ENCODE data around the gene C1QTNF8.
A peak's percentile ranks its signal among the peaks of the same experiment; 100 is the strongest.
"Not testable (repeated sequence)": the region's sequence is repeated elsewhere in the genome, so short reads cannot be mapped to it uniquely, and the experiment has no call there.

The C1QTNF8 gene

DNA sequence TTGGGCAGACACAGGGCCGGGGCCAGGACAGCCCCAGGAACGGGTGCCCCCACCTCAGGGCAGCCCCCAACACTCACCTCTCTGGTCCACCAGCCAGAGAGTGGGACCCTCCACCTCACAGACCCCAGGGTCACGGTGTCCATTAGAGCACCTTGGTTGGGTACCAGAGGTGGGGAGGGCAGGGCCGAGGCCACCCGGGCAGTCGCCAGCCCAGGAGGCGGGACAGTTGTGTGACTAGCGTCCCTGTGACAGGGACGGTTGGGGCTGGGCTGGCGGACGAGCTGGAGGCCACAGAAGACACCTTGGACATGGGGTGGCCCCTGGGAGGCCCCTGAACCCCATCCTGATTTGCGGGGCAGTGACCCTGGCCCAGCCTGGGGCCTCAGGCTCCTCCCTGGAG is 11.7 kb upstream of the C1QTNF8 start:
- DNase-seq, result no peak

DNA sequence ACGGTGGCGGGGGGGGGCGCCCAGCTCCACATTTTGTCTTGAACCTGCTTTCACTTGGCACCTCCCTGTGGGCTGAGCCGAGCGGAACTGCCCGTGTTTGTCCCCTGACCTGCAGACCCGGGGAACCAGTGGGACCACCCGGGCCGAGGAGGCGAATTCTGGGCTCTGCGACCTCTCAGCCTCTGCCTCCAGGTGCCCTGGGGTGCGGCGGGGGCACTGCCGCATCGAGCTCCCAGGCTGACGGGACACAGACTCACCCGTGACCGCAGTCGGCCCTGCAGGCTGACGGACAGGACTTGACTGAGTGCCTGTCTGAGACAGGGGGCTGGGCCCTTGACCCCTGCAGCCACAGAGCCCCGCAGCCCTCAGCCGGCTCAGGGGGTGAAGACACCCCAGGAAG is 11.1 kb upstream of the C1QTNF8 start:
- no peak for DNase-seq

GRCh38 chr16:1106659-1107058 is 10.6 kb upstream of the C1QTNF8 start:
- no peak for DNase-seq

DNA sequence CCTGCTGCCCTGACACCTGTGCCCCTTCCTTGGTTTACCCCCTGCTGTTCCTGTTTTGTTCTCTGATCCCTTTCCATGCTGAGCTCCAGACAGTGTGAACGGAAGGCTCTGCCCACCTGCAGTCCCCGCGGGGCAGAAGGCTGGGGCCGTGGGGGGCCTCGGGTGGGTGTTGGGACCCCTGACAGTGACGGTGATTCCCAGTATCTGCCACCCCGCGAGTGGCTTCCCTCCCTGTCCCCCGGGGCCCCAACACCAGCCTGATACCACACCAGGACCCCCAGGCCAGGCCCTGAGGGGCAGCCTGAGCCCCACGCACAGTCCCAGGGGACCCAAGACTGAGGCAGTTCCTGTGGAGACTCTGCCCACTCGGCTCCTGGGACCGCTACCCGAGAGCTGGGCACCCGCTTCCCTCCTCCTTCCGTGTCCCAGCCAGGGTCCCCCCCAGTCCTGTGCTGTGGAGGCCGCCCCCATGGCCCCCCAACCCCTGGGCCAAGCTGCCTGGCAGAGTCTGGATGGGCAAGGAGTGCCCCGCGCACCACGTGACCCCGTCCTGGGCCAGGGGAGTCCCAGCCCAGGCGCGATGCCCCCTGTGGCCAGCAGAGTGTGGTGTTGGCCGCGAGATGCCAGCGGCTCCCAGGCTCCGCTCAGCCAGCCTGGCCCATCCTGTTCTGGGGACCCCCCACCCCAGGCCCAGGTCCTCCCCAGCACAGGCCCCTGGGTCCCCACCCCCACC is 10.0 kb upstream of the C1QTNF8 start:
- peak; percentile 52 for DNase-seq

DNA sequence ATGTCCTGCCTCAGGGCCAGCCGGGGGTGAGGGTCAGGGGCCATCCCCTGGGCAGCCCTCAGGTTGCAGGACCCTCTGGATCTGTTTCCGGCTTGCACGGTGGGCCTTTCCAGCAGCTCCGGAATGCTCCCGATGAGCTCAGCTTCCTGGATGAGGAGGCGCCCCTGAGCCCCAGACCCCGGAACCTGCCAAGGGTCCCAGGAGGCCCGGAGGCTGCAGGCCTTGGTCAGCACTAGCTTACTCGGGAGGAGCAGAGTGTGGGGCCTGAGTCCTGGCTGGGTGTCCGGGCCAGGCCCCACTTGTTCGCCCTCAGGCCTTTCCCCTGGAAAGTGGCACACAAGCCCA is 7.6 kb upstream of the C1QTNF8 start:
- DNase-seq, result no peak

DNA sequence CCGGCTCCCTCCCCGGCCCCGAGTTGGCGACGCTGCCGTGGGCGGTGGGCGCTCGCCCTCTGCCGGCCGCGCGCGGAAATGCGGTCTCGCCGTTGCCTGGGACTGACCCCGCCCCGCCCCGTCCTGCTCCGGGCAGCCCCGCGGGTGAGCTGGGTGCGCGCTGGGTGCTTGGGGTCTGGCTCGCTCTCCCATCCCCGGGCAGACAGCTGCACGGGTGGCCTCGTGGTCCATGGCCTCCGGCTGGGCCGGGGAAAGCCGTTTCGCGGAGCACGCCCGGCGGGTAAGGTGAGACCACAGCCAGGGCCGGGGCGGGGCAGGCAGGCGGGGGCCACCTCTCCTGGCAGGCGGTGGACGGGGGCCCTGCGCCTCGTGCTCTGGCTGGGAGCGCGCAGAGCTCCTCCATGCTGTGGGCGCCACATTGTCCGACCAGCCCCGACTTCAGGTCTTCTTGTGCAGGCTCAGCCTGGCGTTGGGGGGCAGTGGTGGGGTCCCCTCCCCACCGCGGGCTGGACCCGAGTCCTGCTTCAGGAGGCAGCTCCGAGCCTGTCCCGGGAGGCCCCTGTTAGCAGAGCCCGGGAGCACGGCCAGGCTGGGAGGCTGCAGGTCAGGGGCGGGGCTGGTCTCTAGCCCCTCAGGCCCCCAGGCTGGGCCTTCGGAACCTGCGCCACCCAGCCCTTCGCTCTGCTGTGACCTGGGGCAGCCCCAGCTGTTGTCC is 7.0 kb upstream of the C1QTNF8 start:
- peak; percentile 78 for DNase-seq

DNA sequence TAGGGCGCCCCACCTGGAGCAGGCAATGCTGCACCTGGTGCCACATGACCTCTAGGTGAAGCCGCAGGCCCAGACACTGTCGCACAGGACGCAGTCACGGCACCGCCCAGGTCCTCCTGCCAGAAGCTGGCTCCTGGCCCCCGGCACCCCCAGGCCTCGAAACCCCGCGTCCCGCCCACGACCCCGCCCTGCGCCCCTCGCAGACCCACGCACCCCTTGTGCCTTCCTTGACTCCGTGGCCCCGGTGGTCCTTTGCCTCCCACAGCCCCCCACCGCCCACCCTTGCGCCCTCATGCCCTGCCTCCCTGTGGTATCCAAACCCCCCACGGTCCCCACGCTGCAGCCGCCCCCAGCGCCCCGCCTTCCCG is 6.3 kb upstream of the C1QTNF8 start:
- DNase-seq, result no peak

DNA sequence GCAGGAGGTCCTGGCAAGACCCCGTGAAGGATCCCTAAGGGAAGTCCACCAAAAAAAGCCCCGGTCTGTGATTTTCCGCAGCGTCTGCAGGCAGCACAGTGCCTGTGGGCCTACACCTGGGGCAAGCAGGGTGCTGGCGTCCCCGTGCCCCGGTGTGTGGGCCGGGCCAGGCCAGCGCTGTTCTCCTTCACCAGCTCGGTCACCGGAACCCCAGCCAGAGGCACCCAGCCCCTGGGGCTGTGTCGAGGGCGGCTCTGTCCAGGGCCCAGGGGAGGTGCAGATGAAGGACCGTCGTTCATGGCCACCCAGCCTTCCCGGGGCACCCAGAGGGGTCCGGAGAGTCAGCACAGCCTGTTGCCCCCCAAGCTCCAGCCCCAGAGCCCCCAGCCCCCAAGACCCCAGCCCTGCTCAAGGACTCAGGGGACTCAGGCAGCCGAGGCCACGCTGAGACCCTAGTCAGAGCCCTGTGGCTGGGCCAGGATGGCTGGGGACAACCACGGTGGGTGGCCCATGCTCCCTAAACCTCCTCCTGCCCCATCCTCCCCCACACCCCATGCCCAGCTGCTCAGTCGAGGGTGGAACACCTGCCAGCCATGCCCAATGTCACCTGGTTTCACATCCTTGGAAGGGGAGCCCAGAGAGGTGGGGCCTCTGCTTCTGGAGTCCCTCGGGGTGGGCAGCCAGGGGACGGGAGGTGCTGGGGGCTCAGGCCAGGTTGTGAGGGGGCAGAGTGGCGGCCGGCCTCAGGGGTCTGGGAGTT is 5.7 kb upstream of the C1QTNF8 start:
- DNase-seq, result no peak

DNA sequence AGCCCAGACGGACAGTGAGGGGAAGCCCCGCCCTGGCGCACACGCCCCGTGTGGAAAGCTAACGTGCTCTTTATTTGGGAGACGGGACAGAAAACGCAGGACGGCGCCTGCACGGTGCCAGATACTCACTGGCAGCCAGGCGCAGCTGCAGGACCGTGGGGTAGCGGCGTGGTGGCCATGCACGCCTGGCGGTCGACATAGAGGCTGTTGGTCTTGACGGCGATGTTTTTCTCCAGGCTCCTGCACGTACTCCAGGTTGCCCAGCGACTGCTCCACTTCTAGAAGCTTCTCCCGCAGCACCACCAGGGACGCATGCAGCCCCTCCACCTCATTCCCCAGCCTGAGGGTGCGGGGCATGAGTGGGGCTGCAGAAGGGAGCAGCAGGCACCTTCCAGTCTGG is 5.1 kb upstream of the C1QTNF8 start:
- no peak for DNase-seq

- no peak for DNase-seq
Measured at GRCh38 chr16:1100084-1100800, 4.2 kb upstream of the C1QTNF8 start.

GRCh38 chr16:1099189-1100083 is 3.4 kb upstream of the C1QTNF8 start:
- no peak for DNase-seq

DNA sequence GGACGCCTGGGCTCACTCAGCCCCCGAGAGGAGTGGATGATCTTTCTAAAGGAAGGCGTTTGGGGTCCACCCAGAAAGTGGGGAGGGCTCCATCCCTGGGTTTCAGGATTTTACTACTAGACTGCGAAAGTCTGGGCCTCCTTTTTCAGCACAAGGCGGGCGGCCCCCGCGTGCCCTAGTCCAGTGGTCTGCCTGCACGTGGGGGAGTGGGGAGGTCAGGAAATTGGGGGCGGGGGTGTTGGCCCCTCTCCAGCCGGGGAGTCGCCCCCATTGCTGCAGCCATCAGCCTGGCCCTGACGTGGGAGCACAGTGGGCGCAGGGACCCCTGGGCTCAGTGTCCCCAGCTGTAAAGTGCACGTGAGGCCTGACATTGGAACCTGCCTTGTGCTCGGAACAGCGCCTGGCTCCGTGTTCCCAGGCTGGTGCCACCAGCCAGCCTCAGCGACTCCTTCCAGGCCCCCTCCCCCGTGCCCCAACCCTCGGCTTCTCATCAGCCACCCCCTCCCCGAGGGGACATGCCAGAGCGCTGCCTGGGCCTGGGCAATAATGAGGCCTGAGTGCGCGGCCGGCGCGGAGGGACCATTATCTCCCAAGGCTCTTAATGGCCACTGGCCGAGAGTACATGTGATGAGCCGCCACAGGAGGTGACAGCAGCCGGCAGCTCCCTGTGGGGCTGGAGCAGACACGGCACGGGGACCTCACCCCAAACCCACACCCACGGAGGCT is 2.4 kb upstream of the C1QTNF8 start:
- DNase-seq, result no peak

- no peak for DNase-seq
Measured at GRCh38 chr16:1097800-1098199, 1.8 kb upstream of the C1QTNF8 start.

GRCh38 chr16:1097156-1097555 is 1.1 kb upstream of the C1QTNF8 start:
- no peak for DNase-seq

- DNase-seq, result no peak
Measured at GRCh38 chr16:1095450-1096168, 435 bp downstream of the C1QTNF8 start.

DNA sequence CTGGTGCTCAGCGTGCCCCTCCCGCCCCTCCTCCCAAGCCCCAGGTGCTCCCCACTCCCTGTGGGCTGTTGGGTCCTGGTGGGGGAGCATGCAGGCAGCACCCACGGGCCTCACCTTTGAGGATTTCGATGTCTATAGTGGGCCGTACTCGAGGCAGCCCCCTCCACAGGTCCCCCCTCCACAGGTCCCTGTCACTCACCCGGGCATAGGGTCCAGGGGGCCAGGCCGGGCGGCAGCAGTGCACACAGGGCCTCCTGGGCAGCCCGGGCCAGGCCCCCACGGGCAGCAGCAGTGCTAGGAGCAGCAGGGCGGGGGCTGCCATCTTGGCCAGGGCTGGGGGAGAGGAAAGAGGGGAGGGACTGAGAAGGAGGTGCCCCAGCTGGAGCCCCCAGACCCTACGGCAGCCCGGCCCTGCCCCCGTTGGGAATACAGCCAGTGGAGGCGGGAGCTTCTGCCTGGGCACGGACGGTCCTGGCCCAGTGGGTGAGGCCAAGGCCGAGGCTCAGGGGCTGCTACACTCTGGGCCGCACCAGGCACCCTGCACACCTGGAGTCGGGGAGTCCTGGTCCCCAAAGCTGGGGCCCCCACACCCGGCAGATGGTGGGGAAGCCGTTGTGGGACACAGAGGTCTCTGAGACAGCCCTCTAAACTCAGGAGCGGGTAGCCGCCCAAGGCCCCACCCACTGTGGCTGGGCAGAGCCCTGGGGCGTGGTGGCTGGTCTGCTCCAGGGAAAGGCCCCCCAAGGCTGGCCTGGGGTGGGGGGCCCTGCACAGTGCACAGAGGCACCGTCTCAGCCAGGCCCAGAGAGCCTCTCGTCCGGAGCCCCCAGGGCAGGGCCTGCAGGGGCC is 1.2 kb downstream of the C1QTNF8 start:
- no peak for DNase-seq

DNA sequence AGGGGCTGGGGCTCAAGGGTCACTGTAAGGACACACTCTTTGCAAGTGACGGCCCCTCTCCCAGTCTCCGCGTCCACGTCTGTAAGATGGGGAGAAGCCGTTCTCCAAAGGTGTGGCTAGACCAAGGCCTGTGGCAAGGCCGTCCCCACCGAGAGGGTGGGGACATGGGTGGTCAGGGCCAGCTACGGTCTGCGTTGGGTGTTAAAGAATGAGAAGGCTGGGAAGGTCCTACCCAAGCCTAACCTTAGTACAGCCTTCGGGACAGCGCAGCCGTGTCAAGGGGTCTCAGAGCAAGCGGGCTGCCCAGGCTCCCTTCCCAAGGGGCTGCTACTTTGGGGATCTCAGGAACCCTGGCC is 1.9 kb downstream of the C1QTNF8 start:
- DNase-seq, result no peak

GRCh38 chr16:1093284-1094123 is 2.5 kb downstream of the C1QTNF8 start:
- no peak for DNase-seq

DNA sequence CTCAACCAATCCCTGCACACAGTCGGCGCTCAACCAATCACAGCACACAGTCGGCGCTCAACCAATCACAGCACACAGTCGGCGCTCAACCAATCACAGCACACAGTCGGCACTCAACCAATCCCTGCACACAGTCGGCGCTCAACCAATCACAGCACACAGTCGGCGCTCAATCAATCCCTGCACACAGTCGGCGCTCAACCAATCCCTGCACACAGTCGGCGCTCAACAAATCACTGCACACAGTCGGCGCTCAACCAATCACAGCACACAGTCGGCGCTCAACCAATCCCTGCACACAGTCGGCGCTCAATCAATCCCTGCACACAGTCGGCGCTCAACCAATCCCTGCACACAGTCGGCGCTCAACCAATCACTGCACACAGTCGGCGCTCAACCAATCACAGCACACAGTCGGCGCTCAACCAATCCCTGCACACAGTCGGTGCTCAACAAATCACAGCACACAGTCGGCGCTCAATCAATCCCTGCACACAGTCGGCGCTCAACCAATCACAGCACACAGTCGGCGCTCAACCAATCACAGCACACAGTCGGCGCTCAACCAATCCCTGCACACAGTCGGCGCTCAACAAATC is 3.3 kb downstream of the C1QTNF8 start:
- DNase-seq, result not testable (repeated sequence)

Measured in stimulated activated CD4-positive, alpha-beta T cell treated with anti-CD3 and anti-CD28 coated beads, Interleukin-4, amount 100 ng/mL, for 1 hour (primary cell).